Mesothelial cell of epicardium (in vitro differentiated cells): ENCODE data around the gene HOXD9. TPM values are rescaled to one million over a fixed set of nuclear protein-coding genes. Genes with fewer than 3 reads are reported as not detected.
A peak's percentile ranks its signal among the peaks of the same experiment; 100 is the strongest.

Experiments
- DNase-seq, 2 experiments: peaks; one replicate each; pipeline ENCODE4 v3.0.0; 2021; ENCODE audit warnings: low spot score in 2 of 2; ENCODE audit not compliant: unreplicated experiment in 2 of 2
- H3K27ac Mint-ChIP-seq: 2 replicates; pipeline ENCODE4 v1.8.0; 2021; ENCODE audit warnings: mixed read lengths
- H3K27me3 Mint-ChIP-seq: 2 replicates; pipeline ENCODE4 v1.8.0; 2021; ENCODE audit warnings: low read depth, mixed read lengths
- H3K36me3 Mint-ChIP-seq: 2 replicates; pipeline ENCODE4 v1.8.0; 2021; ENCODE audit warnings: mixed read lengths
- H3K4me1 Mint-ChIP-seq: 2 replicates; pipeline ENCODE4 v1.8.0; 2021; ENCODE audit warnings: mixed read lengths
- H3K4me3 Mint-ChIP-seq: 2 replicates; pipeline ENCODE4 v1.8.0; 2021; ENCODE audit warnings: mild to moderate bottlenecking, moderate library complexity, mixed read lengths
- H3K9me3 Mint-ChIP-seq: 2 replicates; pipeline ENCODE4 v1.8.0; 2021; ENCODE audit warnings: mixed read lengths
- CTCF ChIP-seq: fragments of 200-600 bp; sonication (generic); IDR thresholded peaks from one replicate; pipeline ENCODE4 v1.5.0; 2021; ENCODE audit warnings: antibody characterized with exemption; ENCODE audit not compliant: unreplicated experiment
- total RNA-seq: library from RNA; stranded (reverse); gene quantifications from 3 replicates; pipeline ENCODE4 v1.2.1, GENCODE V29; 2021

The HOXD9 gene
- total RNA-seq, 1 donor from 2014 or later: 1.1 TPM

GRCh38 chr2:176088048-176088936 lies 34.2 kb upstream of the HOXD9 start:
- peak in 1 of 2 experiments; percentile 74 for DNase-seq
- Mint-ChIP-seq H3K36me3 (no peaks in the 10 kb centered on the region), H3K4me3 (peak overlapping the region; percentile 83), H3K9me3 (no peaks in the 10 kb centered on the region), H3K4me1 (peaks cover 16% of the 10 kb centered on the region), H3K27me3 (peaks cover 94% of the 10 kb centered on the region), H3K27ac (no peak overlapping the region)
- TF ChIP-seq CTCF: peak; percentile 52

GRCh38 chr2:176088937-176089842 lies 33.3 kb upstream of the HOXD9 start:
- Mint-ChIP-seq H3K9me3 (no peaks in the 10 kb centered on the region), H3K4me1 (peaks cover 15% of the 10 kb centered on the region), H3K27ac (no peak overlapping the region), H3K4me3 (no peak overlapping the region), H3K27me3 (peaks cover 94% of the 10 kb centered on the region), H3K36me3 (no peaks in the 10 kb centered on the region)
- DNase-seq: no peak
- TF ChIP-seq CTCF: no peak

GRCh38 chr2:176089843-176090395 lies 32.6 kb upstream of the HOXD9 start:
- no peaks in the 10 kb centered on the region for H3K36me3 Mint-ChIP-seq
- no peak for DNase-seq
- no peaks in the 10 kb centered on the region for H3K9me3 Mint-ChIP-seq
- no peak overlapping the region for H3K27ac Mint-ChIP-seq
- no peak for TF ChIP-seq CTCF
- H3K27me3 Mint-ChIP-seq: peaks cover 94% of the 10 kb centered on the region
- peaks cover 12% of the 10 kb centered on the region for H3K4me1 Mint-ChIP-seq
- H3K4me3 Mint-ChIP-seq: no peak overlapping the region

- H3K4me1 Mint-ChIP-seq: peaks cover 12% of the 10 kb centered on the region
- DNase-seq: no peak
- H3K9me3 Mint-ChIP-seq: no peaks in the 10 kb centered on the region
- TF ChIP-seq CTCF: no peak
- H3K36me3 Mint-ChIP-seq: no peaks in the 10 kb centered on the region
- no peak overlapping the region for H3K4me3 Mint-ChIP-seq
- peaks cover 94% of the 10 kb centered on the region for H3K27me3 Mint-ChIP-seq
- no peak overlapping the region for H3K27ac Mint-ChIP-seq
Measured at GRCh38 chr2:176090862-176091261, 31.7 kb upstream of the HOXD9 start.

- H3K27me3 Mint-ChIP-seq: peaks cover 94% of the 10 kb centered on the region
- no peaks in the 10 kb centered on the region for H3K9me3 Mint-ChIP-seq
- H3K4me3 Mint-ChIP-seq: peak overlapping the region; percentile 51
- no peak for DNase-seq
- H3K27ac Mint-ChIP-seq: no peak overlapping the region
- no peak for TF ChIP-seq CTCF
- H3K36me3 Mint-ChIP-seq: no peaks in the 10 kb centered on the region
- H3K4me1 Mint-ChIP-seq: peaks cover 12% of the 10 kb centered on the region
Measured at GRCh38 chr2:176091329-176092258, 30.9 kb upstream of the HOXD9 start.
